ENCODE data around the gene USP22. TPM values are rescaled to one million over a fixed set of nuclear protein-coding genes. Genes with fewer than 3 reads are reported as not detected.

USP22 gene
- total RNA-seq, 1 donor from 2014 or later: 79.1 TPM

GRCh38 chr17:20987511-20987910 lies 55.3 kb downstream of the USP22 start:
- peaks cover 3% of the 10 kb centered on the region for H3K4me1 ChIP-seq
- H3K27me3 ChIP-seq: no peaks in the 10 kb centered on the region
- no peak for DNase-seq (ENCODE audit: extremely low spot score in 2 of 2)
- intact Hi-C loops (cut with DNase I): no loop called here
- no peaks in the 10 kb centered on the region for H3K36me3 ChIP-seq
- no peak overlapping the region for H3K4me3 ChIP-seq
- H3K9me3 ChIP-seq: no peaks in the 10 kb centered on the region
- TF ChIP-seq POLR2AphosphoS5 (IDR thresholded peaks at IDR 0.05; ENCODE audit: insufficient read depth in 1 of 2, low read depth in 1 of 2) (no peak), CTCF (IDR thresholded peaks at IDR 0.05) (no peak), POLR2A (IDR thresholded peaks at IDR 0.05) (no peak)
- no peak overlapping the region for H3K27ac ChIP-seq

DNA sequence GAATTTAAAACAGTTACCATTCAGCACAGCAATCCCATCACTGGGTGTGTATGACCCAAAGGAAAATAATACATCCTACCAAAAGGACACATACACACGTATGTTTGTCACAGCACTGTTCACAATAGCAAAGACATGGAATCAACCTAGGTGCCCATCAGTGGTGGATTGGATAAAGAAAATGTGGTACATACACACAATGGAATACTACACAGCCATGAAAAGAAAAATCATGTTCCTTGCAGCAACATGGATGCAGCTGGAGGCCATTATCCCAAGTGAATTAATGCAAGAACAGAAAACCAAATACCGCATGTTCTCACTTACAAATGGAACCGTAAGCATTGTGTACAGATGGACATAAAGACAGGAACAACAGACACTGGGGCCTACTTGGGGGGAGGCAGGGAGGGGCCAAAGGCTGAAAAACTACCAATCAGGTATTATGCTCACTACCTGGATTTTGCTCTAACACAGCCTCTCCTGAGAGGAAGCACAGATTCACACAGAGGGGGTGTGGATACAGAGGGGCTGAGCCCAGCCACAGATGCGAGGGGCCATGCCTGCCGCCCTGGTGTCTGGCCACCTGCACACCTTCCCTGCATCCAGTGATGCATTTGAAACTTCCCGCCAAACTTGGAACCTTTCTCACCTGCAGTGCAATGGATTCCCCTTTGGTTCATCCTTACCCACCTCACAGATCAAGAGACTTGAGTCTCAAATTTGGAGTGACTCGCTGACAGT lies 55.9 kb downstream of the USP22 start:
- TF ChIP-seq POLR2AphosphoS5 (IDR thresholded peaks at IDR 0.05; ENCODE audit: insufficient read depth in 1 of 2, low read depth in 1 of 2) (no peak), POLR2A (IDR thresholded peaks at IDR 0.05) (no peak), CTCF (IDR thresholded peaks at IDR 0.05) (no peak)
- no peak for DNase-seq (ENCODE audit: extremely low spot score in 2 of 2)
- intact Hi-C loops (cut with DNase I): no loop called here

DNA sequence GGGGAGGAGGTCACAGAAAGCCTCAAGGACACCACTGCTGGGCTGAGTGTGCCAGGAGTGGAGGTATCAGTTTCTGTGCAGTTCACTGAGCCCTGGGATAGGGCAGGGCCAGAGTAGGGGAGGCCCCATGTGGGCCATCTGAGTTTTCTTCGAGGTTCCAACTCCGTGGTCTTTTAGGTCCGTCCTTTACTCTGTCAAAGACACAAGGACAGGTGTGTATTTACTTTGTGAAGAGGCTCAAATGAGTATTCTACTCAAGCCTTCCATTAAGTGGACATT lies 59.5 kb downstream of the USP22 start:
- TF ChIP-seq POLR2AphosphoS5 (IDR thresholded peaks at IDR 0.05; ENCODE audit: insufficient read depth in 1 of 2, low read depth in 1 of 2) (no peak), POLR2A (IDR thresholded peaks at IDR 0.05) (no peak), CTCF (IDR thresholded peaks at IDR 0.05) (no peak)
- peak in 1 of 2 donors; percentile 70 for DNase-seq (ENCODE audit: extremely low spot score in 2 of 2)
- Histone ChIP-seq H3K27ac (no peak overlapping the region), H3K27me3 (no peaks in the 10 kb centered on the region), H3K4me1 (no peaks in the 10 kb centered on the region), H3K9me3 (no peaks in the 10 kb centered on the region), H3K4me3 (no peak overlapping the region), H3K36me3 (no peaks in the 10 kb centered on the region)
- intact Hi-C loops (cut with DNase I): no loop called here

More for the DNA sequence above, 55.9 kb downstream of the USP22 start:
- Histone ChIP-seq H3K27ac (no peak overlapping the region), H3K4me1 (no peaks in the 10 kb centered on the region), H3K4me3 (no peak overlapping the region), H3K9me3 (no peaks in the 10 kb centered on the region), H3K27me3 (no peaks in the 10 kb centered on the region), H3K36me3 (no peaks in the 10 kb centered on the region)

- Histone ChIP-seq H3K9me3 (no peaks in the 10 kb centered on the region), H3K27me3 (no peaks in the 10 kb centered on the region), H3K4me1 (no peaks in the 10 kb centered on the region), H3K27ac (no peak overlapping the region), H3K4me3 (no peak overlapping the region), H3K36me3 (no peaks in the 10 kb centered on the region)
- TF ChIP-seq POLR2A (IDR thresholded peaks at IDR 0.05): no peak
- TF ChIP-seq POLR2AphosphoS5 (IDR thresholded peaks at IDR 0.05; ENCODE audit: insufficient read depth in 1 of 2, low read depth in 1 of 2): no peak
- TF ChIP-seq CTCF (IDR thresholded peaks at IDR 0.05): no peak
- DNase-seq (ENCODE audit: extremely low spot score in 2 of 2): peak; percentile 40 to 94
- intact Hi-C loops (cut with DNase I): no loop called here
Measured at GRCh38 chr17:20982589-20983358, 60.0 kb downstream of the USP22 start.
